GM19452 (cell line): ENCODE results near the gene MOB3A.

ENCODE experiments used
- ATAC-seq: cut with Tn5 transposase; IDR thresholded peaks from one replicate; pipeline ENCODE4 v1.9.1; 2021; ENCODE audit not compliant: unreplicated experiment

Gene MOB3A

GRCh38 chr19:2126879-2127518 lies 30.9 kb upstream of the MOB3A start:
- no peak for ATAC-seq

- ATAC-seq: no peak
Observed at GRCh38 chr19:2123682-2124387, 27.7 kb upstream of the MOB3A start.

GRCh38 chr19:2122982-2123381 lies 26.9 kb upstream of the MOB3A start:
- no peak for ATAC-seq

- no peak for ATAC-seq
Observed at GRCh38 chr19:2122251-2122650, 26.1 kb upstream of the MOB3A start.

GRCh38 chr19:2121416-2122051 lies 25.4 kb upstream of the MOB3A start:
- no peak for ATAC-seq

- no peak for ATAC-seq
Observed at GRCh38 chr19:2120821-2121220, 24.7 kb upstream of the MOB3A start.

- ATAC-seq: no peak
Observed at GRCh38 chr19:2119921-2120785, 24.0 kb upstream of the MOB3A start.

- no peak for ATAC-seq
Observed at GRCh38 chr19:2118438-2118837, 22.3 kb upstream of the MOB3A start.

GRCh38 chr19:2117215-2117960 lies 21.3 kb upstream of the MOB3A start:
- no peak for ATAC-seq

GRCh38 chr19:2116507-2116906 lies 20.4 kb upstream of the MOB3A start:
- ATAC-seq: no peak

- ATAC-seq: no peak
Observed at GRCh38 chr19:2115911-2116426, 19.8 kb upstream of the MOB3A start.

GRCh38 chr19:2115324-2115723 lies 19.2 kb upstream of the MOB3A start:
- ATAC-seq: no peak

- ATAC-seq: no peak
Observed at GRCh38 chr19:2114821-2115220, 18.7 kb upstream of the MOB3A start.

GRCh38 chr19:2114218-2114617 lies 18.1 kb upstream of the MOB3A start:
- no peak for ATAC-seq

GRCh38 chr19:2113439-2114211 lies 17.5 kb upstream of the MOB3A start:
- no peak for ATAC-seq

GRCh38 chr19:2112516-2113320 lies 16.6 kb upstream of the MOB3A start:
- no peak for ATAC-seq

- ATAC-seq: no peak
Observed at GRCh38 chr19:2111886-2112285, 15.8 kb upstream of the MOB3A start.

- no peak for ATAC-seq
Observed at GRCh38 chr19:2111425-2111824, 15.3 kb upstream of the MOB3A start.

GRCh38 chr19:2110822-2111221 lies 14.7 kb upstream of the MOB3A start:
- no peak for ATAC-seq
